ENCODE measurements around the gene RFX7. TPM values are rescaled to one million over a fixed set of nuclear protein-coding genes. Genes with fewer than 3 reads are reported as not detected.

Gene RFX7
- total RNA-seq, 1 donor from 2014 or later: 4.4 TPM

- no peak for DNase-seq
Measured at GRCh38 chr15:56124391-56124790, 119.3 kb downstream of the RFX7 start.

- DNase-seq: no peak
Measured at GRCh38 chr15:56105855-56106254, 137.8 kb downstream of the RFX7 start.

- DNase-seq: no peak
Measured at GRCh38 chr15:56102441-56102840, 141.2 kb downstream of the RFX7 start.

- no peak for DNase-seq
Measured at GRCh38 chr15:56099311-56099710, 144.4 kb downstream of the RFX7 start.

- DNase-seq: no peak
Measured at GRCh38 chr15:56098195-56098863, 145.3 kb downstream of the RFX7 start.

GRCh38 chr15:56095406-56095805, 148.3 kb downstream of the RFX7 start:
- no peak for DNase-seq

GRCh38 chr15:56094171-56094570, 149.5 kb downstream of the RFX7 start:
- no peak for DNase-seq

GRCh38 chr15:56088389-56088788, 155.3 kb downstream of the RFX7 start:
- DNase-seq: no peak

- no peak for DNase-seq
Measured at GRCh38 chr15:56086566-56086965, 157.1 kb downstream of the RFX7 start.

- DNase-seq: no peak
Measured at GRCh38 chr15:56082263-56082761, 161.4 kb downstream of the RFX7 start.

GRCh38 chr15:56077081-56077480, 166.6 kb downstream of the RFX7 start:
- no peak for DNase-seq

- DNase-seq: no peak
Measured at GRCh38 chr15:56076640-56077039, 167.0 kb downstream of the RFX7 start.

GRCh38 chr15:56074481-56075265, 169.0 kb downstream of the RFX7 start:
- DNase-seq: peak; percentile 7

- DNase-seq: no peak
Measured at GRCh38 chr15:56064152-56064551, 179.5 kb downstream of the RFX7 start.

- DNase-seq: no peak
Measured at GRCh38 chr15:56059716-56060115, 184.0 kb downstream of the RFX7 start.

GRCh38 chr15:56058986-56059385, 184.7 kb downstream of the RFX7 start:
- peak; percentile 63 for DNase-seq

GRCh38 chr15:56056626-56057025, 187.1 kb downstream of the RFX7 start:
- DNase-seq: no peak

- DNase-seq: no peak
Measured at GRCh38 chr15:56053046-56053400, 190.7 kb downstream of the RFX7 start.

GRCh38 chr15:56052395-56053045, 191.2 kb downstream of the RFX7 start:
- DNase-seq: peak; percentile 71

GRCh38 chr15:56051676-56052075, 192.0 kb downstream of the RFX7 start:
- DNase-seq: no peak

- no peak for DNase-seq
Measured at GRCh38 chr15:56049577-56049976, 194.1 kb downstream of the RFX7 start.

GRCh38 chr15:56047354-56047753, 196.3 kb downstream of the RFX7 start:
- DNase-seq: peak; percentile 77

GRCh38 chr15:56045068-56045748, 198.5 kb downstream of the RFX7 start:
- DNase-seq: no peak
